CD4-positive, CD25-positive, alpha-beta regulatory T cell (primary cell): Measurements from ENCODE around the gene ITGB8. TPM values are rescaled to one million over a fixed set of nuclear protein-coding genes. Genes with fewer than 3 reads are reported as not detected.

Source experiments
- ATAC-seq, 2 donors: fragments of 150-1000 bp; cut with Tn5 transposase; one replicate each; pipeline ENCODE4 v1.10.0; 2021; ENCODE audit warnings: low read depth in 2 of 2, moderate number of reproducible peaks in 2 of 2, moderate library complexity in 1 of 2
- DNase-seq, 3 donors: peaks; one replicate each; pipeline versions ENCODE4 v3.0.0 to v3.0.0-alpha.2; 2012 to 2022; ENCODE audit warnings: mixed read lengths in 1 of 3
- H3K27ac ChIP-seq: one replicate; pipeline ENCODE4 v1.7.0; 2013; ENCODE audit warnings: mild to moderate bottlenecking, low read length; ENCODE audit not compliant: insufficient read depth, poor library complexity, severe bottlenecking
- H3K27me3 ChIP-seq: one replicate; pipeline ENCODE4 v1.7.0; 2013; ENCODE audit warnings: low read length; ENCODE audit not compliant: control insufficient read depth, insufficient read depth
- H3K36me3 ChIP-seq: one replicate; pipeline ENCODE4 v1.7.0; 2013; ENCODE audit warnings: mild to moderate bottlenecking, low read length, moderate library complexity; ENCODE audit not compliant: control insufficient read depth, insufficient read depth
- H3K4me1 ChIP-seq: 2 replicates; pipeline ENCODE4 v1.7.0; 2013; ENCODE audit warnings: mild to moderate bottlenecking, low read length; ENCODE audit not compliant: insufficient read depth, control insufficient read depth, poor library complexity, severe bottlenecking
- H3K4me3 ChIP-seq: one replicate; pipeline ENCODE4 v1.7.0; 2013; ENCODE audit warnings: low read depth, mild to moderate bottlenecking, low read length, moderate library complexity
- H3K9me3 ChIP-seq, 2 experiments: 1 replicate in 1 of 2; 2 replicates in 1 of 2; pipeline ENCODE4 v1.7.0; 2013; ENCODE audit warnings: low read length in 2 of 2, mild to moderate bottlenecking in 1 of 2, moderate library complexity in 1 of 2; ENCODE audit not compliant: control insufficient read depth in 2 of 2
- H3K27ac Mint-ChIP-seq, 3 donors: one replicate each; pipeline ENCODE4 v1.8.0; 2020 to 2022; ENCODE audit warnings: mild to moderate bottlenecking in 3 of 3, mixed read lengths in 3 of 3, moderate library complexity in 2 of 3
- H3K27me3 Mint-ChIP-seq: one replicate; pipeline ENCODE4 v1.8.0; 2022; ENCODE audit warnings: mild to moderate bottlenecking, mixed read lengths
- H3K36me3 Mint-ChIP-seq: one replicate; pipeline ENCODE4 v1.8.0; 2020; ENCODE audit warnings: mixed read lengths
- H3K4me1 Mint-ChIP-seq, 4 donors: one replicate each; pipeline ENCODE4 v1.8.0; 2020 to 2022; ENCODE audit warnings: mixed read lengths in 4 of 4, mild to moderate bottlenecking in 1 of 4
- H3K4me3 Mint-ChIP-seq, 4 donors: one replicate each; pipeline ENCODE4 v1.8.0; 2020 to 2022; ENCODE audit warnings: mild to moderate bottlenecking in 4 of 4, mixed read lengths in 4 of 4, moderate library complexity in 3 of 4
- H3K9me3 Mint-ChIP-seq, 7 donors: one replicate each; pipeline ENCODE4 v1.8.0; 2020 to 2022; ENCODE audit warnings: mixed read lengths in 7 of 7, mild to moderate bottlenecking in 3 of 7, moderate library complexity in 2 of 7
- polyA plus RNA-seq, 4 donors: library from polyadenylated mRNA; unstranded; fragments of 300-500 nt; fragmentation: Illumina TruSeq; gene quantifications; one replicate each; pipeline ENCODE4 v1.2.3, GENCODE V29; 2021
- total RNA-seq: library from RNA; stranded (reverse); gene quantifications from one replicate; pipeline ENCODE4 v1.2.3, GENCODE V29; 2022

ITGB8 gene
- total and polyA plus RNA-seq, 5 donors from 2014 or later = 0.06 to 2.1 (median 0.55) TPM; not detected in 2

DNA sequence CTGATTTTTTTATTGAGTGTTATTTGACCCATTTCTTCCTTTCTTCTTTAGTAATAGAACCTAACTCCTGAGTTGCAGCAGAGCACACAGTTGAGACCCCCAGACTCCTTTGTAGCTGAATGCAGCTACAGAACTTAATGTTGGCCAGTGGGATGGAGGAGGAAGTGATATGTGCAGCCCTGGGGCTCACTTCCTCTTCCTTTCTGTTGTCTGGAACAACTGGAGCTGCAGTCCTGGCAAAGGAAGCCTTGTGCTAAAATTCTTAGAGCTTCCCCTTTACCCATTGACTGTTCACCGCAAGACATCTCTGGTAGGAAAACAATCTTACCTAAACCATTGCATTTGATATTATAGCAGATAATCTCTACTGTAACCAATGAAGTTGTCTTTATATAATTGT, 86.6 kb downstream of the ITGB8 start:
- no peak overlapping the region for H3K4me3 ChIP-seq
- no peaks in the 10 kb centered on the region for H3K27me3 Mint-ChIP-seq
- no peaks in the 10 kb centered on the region for H3K36me3 ChIP-seq
- ATAC-seq = no peak
- no peak overlapping the region for H3K27ac Mint-ChIP-seq
- H3K36me3 Mint-ChIP-seq = no peaks in the 10 kb centered on the region
- H3K4me1 Mint-ChIP-seq = no peaks in the 10 kb centered on the region
- peaks cover 0 to 3% (median 0%) of the 10 kb centered on the region in 7 donors for H3K9me3 Mint-ChIP-seq
- no peak for DNase-seq
- no peak overlapping the region for H3K4me3 Mint-ChIP-seq
- H3K9me3 ChIP-seq = no peaks in the 10 kb centered on the region
- H3K4me1 ChIP-seq = no peaks in the 10 kb centered on the region
- H3K27ac ChIP-seq = no peak overlapping the region
- no peaks in the 10 kb centered on the region for H3K27me3 ChIP-seq

DNA sequence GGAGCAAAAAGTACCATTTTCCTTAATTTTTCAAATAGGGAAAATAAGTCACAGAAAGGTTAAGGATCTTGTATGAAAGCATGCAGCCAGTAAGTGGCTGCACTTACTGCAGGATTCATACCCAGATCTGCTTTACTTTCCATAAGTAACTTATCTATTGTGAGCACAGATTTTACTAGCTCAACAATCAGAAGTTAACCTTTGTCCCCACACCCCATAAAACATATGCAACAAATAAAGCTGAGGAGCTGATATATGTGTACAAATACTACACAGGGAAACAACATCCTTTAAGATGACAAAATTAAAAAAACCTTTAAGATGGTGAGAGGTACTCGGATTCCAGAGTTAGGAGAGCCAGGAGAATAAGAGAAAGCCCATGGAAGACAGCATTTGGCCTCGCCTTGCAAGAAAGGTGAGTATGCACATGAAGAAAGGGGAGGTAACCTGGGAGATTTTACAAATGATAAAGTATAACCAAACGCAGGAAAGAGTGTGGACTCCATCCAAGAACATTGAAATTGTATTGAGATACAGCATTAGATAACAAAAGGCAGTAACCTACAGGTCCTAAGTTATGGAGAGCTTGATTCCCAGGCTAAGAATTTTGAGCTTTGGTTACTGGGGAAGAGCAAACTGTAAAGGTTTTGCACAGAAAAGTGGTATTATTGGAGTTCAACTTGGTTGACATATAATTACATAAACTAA, 87.1 kb downstream of the ITGB8 start:
- Mint-ChIP-seq H3K4me1 (no peaks in the 10 kb centered on the region), H3K9me3 (peaks cover 0 to 3% (median 0%) of the 10 kb centered on the region in 7 donors), H3K27me3 (no peaks in the 10 kb centered on the region), H3K4me3 (peak overlapping the region in 1 of 4 donors; percentile 43), H3K36me3 (no peaks in the 10 kb centered on the region), H3K27ac (no peak overlapping the region)
- Histone ChIP-seq H3K9me3 (no peaks in the 10 kb centered on the region), H3K27me3 (no peaks in the 10 kb centered on the region), H3K36me3 (no peaks in the 10 kb centered on the region), H3K27ac (no peak overlapping the region), H3K4me1 (no peaks in the 10 kb centered on the region), H3K4me3 (no peak overlapping the region)
- ATAC-seq (no peak), DNase-seq (no peak)

DNA sequence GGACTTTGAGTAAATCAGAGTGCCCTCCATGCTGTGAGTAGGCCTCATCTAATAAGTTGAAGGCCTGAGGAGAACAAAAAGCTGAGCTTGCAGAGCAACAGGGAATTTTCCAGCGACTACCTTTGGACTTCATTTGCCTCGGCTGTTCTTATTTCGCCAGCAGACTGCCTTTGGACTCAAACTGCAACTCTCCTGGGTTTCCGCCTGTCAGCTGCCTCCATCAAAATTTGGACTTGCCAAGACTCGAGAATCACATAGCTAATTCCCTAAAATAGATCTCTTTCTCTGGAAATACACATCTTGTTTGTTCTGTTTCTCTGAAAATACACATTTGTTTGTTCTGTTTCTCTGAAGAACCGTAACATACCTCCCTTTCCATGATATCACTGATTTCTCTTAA, 93.8 kb downstream of the ITGB8 start:
- H3K9me3 ChIP-seq = no peaks in the 10 kb centered on the region
- no peaks in the 10 kb centered on the region for H3K4me1 Mint-ChIP-seq
- H3K27me3 Mint-ChIP-seq = no peaks in the 10 kb centered on the region
- H3K9me3 Mint-ChIP-seq = peaks cover 0 to 7% (median 2%) of the 10 kb centered on the region in 7 donors
- ATAC-seq (no peak), DNase-seq (no peak)
- H3K27ac ChIP-seq = no peak overlapping the region
- no peak overlapping the region for H3K27ac Mint-ChIP-seq
- H3K36me3 Mint-ChIP-seq = no peaks in the 10 kb centered on the region
- H3K27me3 ChIP-seq = no peaks in the 10 kb centered on the region
- H3K4me1 ChIP-seq = no peaks in the 10 kb centered on the region
- H3K4me3 ChIP-seq = no peak overlapping the region
- no peaks in the 10 kb centered on the region for H3K36me3 ChIP-seq
- H3K4me3 Mint-ChIP-seq = no peak overlapping the region

DNA sequence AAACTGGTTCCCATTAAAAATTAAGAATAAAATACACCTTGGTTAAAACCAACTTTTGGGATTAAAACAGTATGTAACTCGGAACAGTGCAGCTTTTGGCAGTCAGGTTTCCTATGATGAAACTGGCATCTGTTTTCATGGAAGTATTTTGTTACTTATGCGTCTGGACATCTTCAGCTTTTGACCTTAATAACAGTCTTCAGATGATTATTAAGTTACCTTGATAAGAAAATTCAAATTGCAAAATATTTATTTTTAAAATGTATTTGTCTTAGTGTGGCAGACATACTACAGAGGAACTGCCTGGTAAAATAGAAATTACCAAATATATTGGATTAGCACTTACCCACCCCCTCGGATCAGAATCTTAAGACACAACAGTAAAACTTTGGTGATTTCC, 100.0 kb downstream of the ITGB8 start:
- Histone ChIP-seq H3K9me3 (no peaks in the 10 kb centered on the region), H3K4me1 (no peaks in the 10 kb centered on the region), H3K36me3 (no peaks in the 10 kb centered on the region), H3K27me3 (no peaks in the 10 kb centered on the region), H3K4me3 (no peak overlapping the region), H3K27ac (no peak overlapping the region)
- ATAC-seq (no peak), DNase-seq (no peak)
- H3K36me3 Mint-ChIP-seq = no peaks in the 10 kb centered on the region
- no peaks in the 10 kb centered on the region for H3K4me1 Mint-ChIP-seq
- H3K9me3 Mint-ChIP-seq = peaks cover 0 to 7% (median 0%) of the 10 kb centered on the region in 7 donors
- H3K4me3 Mint-ChIP-seq = no peak overlapping the region
- no peak overlapping the region for H3K27ac Mint-ChIP-seq
- no peaks in the 10 kb centered on the region for H3K27me3 Mint-ChIP-seq

DNA sequence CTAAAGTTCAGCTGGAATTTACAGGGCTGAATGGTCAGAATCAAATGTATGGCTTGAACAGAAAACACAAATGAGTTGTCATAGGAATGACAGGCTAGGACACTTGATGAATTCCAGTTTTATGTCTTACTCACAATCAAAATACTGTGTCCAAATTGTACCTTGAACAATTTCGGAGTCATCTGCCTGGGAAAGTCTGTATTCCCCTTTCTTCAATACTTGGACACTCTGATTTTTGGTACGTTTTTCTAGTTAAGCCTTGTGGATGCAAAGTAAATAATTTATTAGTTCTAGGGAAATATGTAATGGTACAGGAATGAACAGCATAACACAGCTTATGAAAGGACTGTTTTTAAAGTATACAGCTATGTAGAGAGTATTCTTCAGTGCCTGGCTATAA, 100.4 kb downstream of the ITGB8 start:
- H3K36me3 ChIP-seq = no peaks in the 10 kb centered on the region
- ATAC-seq (no peak), DNase-seq (no peak)
- H3K27me3 Mint-ChIP-seq = no peaks in the 10 kb centered on the region
- H3K9me3 ChIP-seq = no peaks in the 10 kb centered on the region
- H3K9me3 Mint-ChIP-seq = peaks cover 0 to 6% (median 0%) of the 10 kb centered on the region in 7 donors
- no peak overlapping the region for H3K4me3 Mint-ChIP-seq
- H3K4me3 ChIP-seq = no peak overlapping the region
- no peaks in the 10 kb centered on the region for H3K4me1 ChIP-seq
- no peaks in the 10 kb centered on the region for H3K4me1 Mint-ChIP-seq
- no peaks in the 10 kb centered on the region for H3K27me3 ChIP-seq
- no peak overlapping the region for H3K27ac ChIP-seq
- H3K36me3 Mint-ChIP-seq = no peaks in the 10 kb centered on the region
- H3K27ac Mint-ChIP-seq = no peak overlapping the region

DNA sequence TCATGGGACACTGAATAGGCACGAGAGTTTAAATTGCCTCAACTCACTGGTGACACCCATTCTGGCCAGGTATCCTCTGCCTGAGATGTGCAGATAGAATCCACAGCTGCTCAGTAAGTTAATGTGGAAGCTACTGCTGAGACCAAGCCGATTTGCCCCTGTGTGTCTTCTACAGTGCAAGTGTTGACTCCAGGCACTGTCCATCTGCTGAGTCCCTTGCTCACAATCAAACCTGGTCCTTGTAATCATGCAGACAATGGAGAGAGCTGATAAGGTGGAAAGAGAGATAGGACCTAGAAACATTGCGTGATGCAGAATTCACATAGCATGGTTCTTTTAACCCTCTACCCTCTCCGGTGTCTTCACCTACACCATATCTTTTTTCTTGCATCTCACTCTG, 101.4 kb downstream of the ITGB8 start:
- Histone ChIP-seq H3K27ac (no peak overlapping the region), H3K4me3 (no peak overlapping the region), H3K4me1 (no peaks in the 10 kb centered on the region), H3K9me3 (no peaks in the 10 kb centered on the region), H3K27me3 (no peaks in the 10 kb centered on the region), H3K36me3 (no peaks in the 10 kb centered on the region)
- Mint-ChIP-seq H3K4me1 (no peaks in the 10 kb centered on the region), H3K36me3 (no peaks in the 10 kb centered on the region), H3K4me3 (no peak overlapping the region), H3K27me3 (no peaks in the 10 kb centered on the region), H3K9me3 (peaks cover 0 to 1% (median 0%) of the 10 kb centered on the region in 7 donors), H3K27ac (no peak overlapping the region)
- ATAC-seq (no peak), DNase-seq (no peak)

DNA sequence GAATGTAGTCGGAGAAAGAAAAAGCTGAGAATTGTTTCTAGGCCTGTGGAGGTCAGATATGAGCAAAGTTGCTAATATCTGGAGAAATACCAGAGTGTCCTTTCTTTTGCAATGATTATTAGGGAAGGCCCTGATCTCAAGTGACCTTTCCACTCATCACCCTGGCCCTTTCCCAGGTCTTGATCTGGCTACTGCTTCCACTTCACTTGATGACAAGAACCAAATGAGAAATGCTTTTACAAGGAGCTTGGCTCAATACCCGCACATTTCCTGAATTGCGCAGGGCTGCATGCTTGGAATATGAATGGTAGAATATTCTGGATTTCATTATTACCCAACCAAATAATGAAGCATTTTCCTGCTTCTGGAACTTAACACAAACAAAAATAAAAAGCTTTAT, 104.6 kb downstream of the ITGB8 start:
- no peak overlapping the region for H3K27ac ChIP-seq
- Mint-ChIP-seq H3K27ac (no peak overlapping the region), H3K4me1 (no peaks in the 10 kb centered on the region), H3K4me3 (no peak overlapping the region), H3K27me3 (no peaks in the 10 kb centered on the region), H3K9me3 (peaks cover 0 to 5% (median 0%) of the 10 kb centered on the region in 7 donors), H3K36me3 (no peaks in the 10 kb centered on the region)
- no peaks in the 10 kb centered on the region for H3K4me1 ChIP-seq
- no peak for ATAC-seq
- no peak for DNase-seq
- H3K4me3 ChIP-seq = no peak overlapping the region
- no peaks in the 10 kb centered on the region for H3K27me3 ChIP-seq
- H3K36me3 ChIP-seq = no peaks in the 10 kb centered on the region
- H3K9me3 ChIP-seq = no peaks in the 10 kb centered on the region

DNA sequence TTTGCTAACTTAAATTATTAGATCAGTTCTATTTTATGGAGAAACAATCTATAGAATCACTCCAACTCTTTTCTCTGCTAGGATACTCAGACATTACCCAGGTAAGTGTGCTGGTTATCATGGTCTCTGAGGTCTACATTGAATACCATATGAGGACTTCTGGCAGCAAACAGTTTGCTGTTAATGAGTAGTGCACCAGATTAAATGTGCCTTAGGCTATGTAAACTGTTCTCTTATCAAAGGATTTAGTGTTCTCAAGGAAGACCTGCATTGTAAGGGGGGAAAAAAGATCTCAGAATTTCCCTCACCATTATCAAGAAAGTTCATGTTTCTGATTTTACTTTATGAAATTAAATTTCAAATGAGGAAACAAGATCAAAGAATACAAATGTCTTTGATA, 107.5 kb downstream of the ITGB8 start:
- Histone ChIP-seq H3K27me3 (no peaks in the 10 kb centered on the region), H3K27ac (no peak overlapping the region), H3K36me3 (no peaks in the 10 kb centered on the region), H3K9me3 (no peaks in the 10 kb centered on the region), H3K4me3 (no peak overlapping the region), H3K4me1 (no peaks in the 10 kb centered on the region)
- Mint-ChIP-seq H3K4me1 (no peaks in the 10 kb centered on the region), H3K27me3 (no peaks in the 10 kb centered on the region), H3K36me3 (no peaks in the 10 kb centered on the region), H3K9me3 (peaks cover 0 to 9% (median 0%) of the 10 kb centered on the region in 7 donors), H3K27ac (no peak overlapping the region), H3K4me3 (no peak overlapping the region)
- DNase-seq (no peak), ATAC-seq (no peak)
